ENCODE results near the gene GPC6. TPM values are rescaled to one million over a fixed set of nuclear protein-coding genes. Genes with fewer than 3 reads are reported as not detected.

GPC6 gene
- total and polyA plus RNA-seq, 9 of the 15 experiments (the other 6 are each of a cell fraction or from before 2014, with no cell fraction given), result under 0.01 to 0.20 (median 0.01) TPM; not detected in 4

- TF ChIP-seq ZC3H11A (IDR thresholded peaks at IDR 0.05; ENCODE audit: low read depth, low read length) (no peak), EP300 (IDR thresholded peaks at IDR 0.05; ENCODE audit: low read length) (peak; percentile 82), RFX1 (IDR thresholded peaks at IDR 0.05) (no peak), ETV6 (IDR thresholded peaks at IDR 0.05; ENCODE audit: borderline replicate concordance in 1 of 2, low read depth in 2 of 2, low read length in 1 of 2) (no peak), ETV6 (CRISPR knock-in tag; IDR thresholded peaks at IDR 0.05; ENCODE audit: borderline replicate concordance) (no peak), NCOA2 (IDR thresholded peaks at IDR 0.05; ENCODE audit: partially characterized antibody in 2 of 2) (no peak), ZNF384 (IDR thresholded peaks at IDR 0.05; ENCODE audit: low read depth, low read length) (peak; percentile 94), TEAD4 (IDR thresholded peaks at IDR 0.05; ENCODE audit: low read length) (peak; percentile 92), TEAD4 (CRISPR knock-in tag; IDR thresholded peaks at IDR 0.05; ENCODE audit: borderline replicate concordance) (no peak), CHCHD3 (CRISPR knock-in tag; IDR thresholded peaks at IDR 0.05) (no peak), BHLHE40 (IDR thresholded peaks at IDR 0.05; ENCODE audit: low read length) (peak; percentile 19; the same call in 1 of the 2 replicates), SOX6 (IDR thresholded peaks at IDR 0.05) (no peak), MAFF (IDR thresholded peaks at IDR 0.05; ENCODE audit: low read length) (peak; percentile 66; the same call in 1 of the 2 replicates), ADNP (tag; IDR thresholded peaks at IDR 0.05) (0 out of 2 replicates have a peak, but pooled peaks have one; percentile 36), NONO (IDR thresholded peaks at IDR 0.05; ENCODE audit: low read depth in 2 of 2, low read length in 1 of 2) (no peak), ZNF785 (CRISPR knock-in tag; IDR thresholded peaks at IDR 0.05) (no peak), RAD21 (CRISPR knock-in tag; conservative IDR thresholded peaks at IDR 0.05 in 1 of 2, IDR thresholded peaks at IDR 0.05 in 1 of 2) (no peak), KLF16 (IDR thresholded peaks at IDR 0.05) (no peak)
- TF ChIP-seq, protein P1, sequence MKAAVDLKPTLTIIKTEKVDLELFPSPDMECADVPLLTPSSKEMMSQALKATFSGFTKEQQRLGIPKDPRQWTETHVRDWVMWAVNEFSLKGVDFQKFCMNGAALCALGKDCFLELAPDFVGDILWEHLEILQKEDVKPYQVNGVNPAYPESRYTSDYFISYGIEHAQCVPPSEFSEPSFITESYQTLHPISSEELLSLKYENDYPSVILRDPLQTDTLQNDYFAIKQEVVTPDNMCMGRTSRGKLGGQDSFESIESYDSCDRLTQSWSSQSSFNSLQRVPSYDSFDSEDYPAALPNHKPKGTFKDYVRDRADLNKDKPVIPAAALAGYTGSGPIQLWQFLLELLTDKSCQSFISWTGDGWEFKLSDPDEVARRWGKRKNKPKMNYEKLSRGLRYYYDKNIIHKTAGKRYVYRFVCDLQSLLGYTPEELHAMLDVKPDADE (conservative IDR thresholded peaks at IDR 0.05; ENCODE audit: control insufficient read depth, low read depth, low read length), result no peak
- TF ChIP-seq, protein P2, sequence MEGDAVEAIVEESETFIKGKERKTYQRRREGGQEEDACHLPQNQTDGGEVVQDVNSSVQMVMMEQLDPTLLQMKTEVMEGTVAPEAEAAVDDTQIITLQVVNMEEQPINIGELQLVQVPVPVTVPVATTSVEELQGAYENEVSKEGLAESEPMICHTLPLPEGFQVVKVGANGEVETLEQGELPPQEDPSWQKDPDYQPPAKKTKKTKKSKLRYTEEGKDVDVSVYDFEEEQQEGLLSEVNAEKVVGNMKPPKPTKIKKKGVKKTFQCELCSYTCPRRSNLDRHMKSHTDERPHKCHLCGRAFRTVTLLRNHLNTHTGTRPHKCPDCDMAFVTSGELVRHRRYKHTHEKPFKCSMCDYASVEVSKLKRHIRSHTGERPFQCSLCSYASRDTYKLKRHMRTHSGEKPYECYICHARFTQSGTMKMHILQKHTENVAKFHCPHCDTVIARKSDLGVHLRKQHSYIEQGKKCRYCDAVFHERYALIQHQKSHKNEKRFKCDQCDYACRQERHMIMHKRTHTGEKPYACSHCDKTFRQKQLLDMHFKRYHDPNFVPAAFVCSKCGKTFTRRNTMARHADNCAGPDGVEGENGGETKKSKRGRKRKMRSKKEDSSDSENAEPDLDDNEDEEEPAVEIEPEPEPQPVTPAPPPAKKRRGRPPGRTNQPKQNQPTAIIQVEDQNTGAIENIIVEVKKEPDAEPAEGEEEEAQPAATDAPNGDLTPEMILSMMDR (IDR thresholded peaks at IDR 0.05 in 2 of 3, conservative IDR thresholded peaks at IDR 0.05 in 1 of 3; ENCODE audit: insufficient read depth in 2 of 3, low read depth in 1 of 3, low read length in 3 of 3), result peak in 1 of 3 experiments; percentile 34; a peak in 2 of 6 replicates
- TF ChIP-seq, protein P3, sequence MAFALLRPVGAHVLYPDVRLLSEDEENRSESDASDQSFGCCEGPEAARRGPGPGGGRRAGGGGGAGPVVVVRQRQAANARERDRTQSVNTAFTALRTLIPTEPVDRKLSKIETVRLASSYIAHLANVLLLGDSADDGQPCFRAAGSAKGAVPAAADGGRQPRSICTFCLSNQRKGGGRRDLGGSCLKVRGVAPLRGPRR (CRISPR knock-in tag; IDR thresholded peaks at IDR 0.05), result no peak
Observed at GRCh38 chr13:93290503-93290902, 63.9 kb downstream of the GPC6 start (continued).
